NK-92 treated with Interleukin-12 subunit alpha and Interleukin-12 subunit beta, amount 100 ng/mL, for 24 hours (cell line): ENCODE data around the gene MRPL17.

Experiments
- DNase-seq: peaks from one replicate; lab custom pipeline; 2025; lab: John Stamatoyannopoulos, UW

MRPL17 gene

GRCh38 chr11:6654281-6655019, 28.7 kb downstream of the MRPL17 start:
- DNase-seq: no peak

- DNase-seq: no peak
Measured at GRCh38 chr11:6653656-6654055, 29.5 kb downstream of the MRPL17 start.

GRCh38 chr11:6653097-6653496, 30.0 kb downstream of the MRPL17 start:
- no peak for DNase-seq

GRCh38 chr11:6652182-6652581, 31.0 kb downstream of the MRPL17 start:
- no peak for DNase-seq

GRCh38 chr11:6650980-6651379, 32.2 kb downstream of the MRPL17 start:
- no peak for DNase-seq

GRCh38 chr11:6650104-6650503, 33.0 kb downstream of the MRPL17 start:
- DNase-seq: no peak

- no peak for DNase-seq
Measured at GRCh38 chr11:6648501-6648900, 34.6 kb downstream of the MRPL17 start.

- DNase-seq: no peak
Measured at GRCh38 chr11:6647836-6648235, 35.3 kb downstream of the MRPL17 start.

GRCh38 chr11:6646918-6647679, 36.0 kb downstream of the MRPL17 start:
- DNase-seq: no peak

GRCh38 chr11:6646576-6646917, 36.6 kb downstream of the MRPL17 start:
- DNase-seq: no peak

GRCh38 chr11:6646071-6646470, 37.1 kb downstream of the MRPL17 start:
- no peak for DNase-seq

- no peak for DNase-seq
Measured at GRCh38 chr11:6642957-6643356, 40.2 kb downstream of the MRPL17 start.

- DNase-seq: no peak
Measured at GRCh38 chr11:6640985-6641701, 42.0 kb downstream of the MRPL17 start.

- DNase-seq: no peak
Measured at GRCh38 chr11:6640036-6640984, 42.8 kb downstream of the MRPL17 start.

GRCh38 chr11:6638429-6638828, 44.7 kb downstream of the MRPL17 start:
- DNase-seq: no peak

- DNase-seq: no peak
Measured at GRCh38 chr11:6637871-6638270, 45.3 kb downstream of the MRPL17 start.

- no peak for DNase-seq
Measured at GRCh38 chr11:6636480-6636879, 46.7 kb downstream of the MRPL17 start.

- DNase-seq: no peak
Measured at GRCh38 chr11:6635082-6635932, 47.8 kb downstream of the MRPL17 start.

GRCh38 chr11:6634534-6634933, 48.6 kb downstream of the MRPL17 start:
- DNase-seq: no peak

GRCh38 chr11:6633422-6634408, 49.4 kb downstream of the MRPL17 start:
- DNase-seq: no peak
